GM21447 (cell line): ENCODE measurements around the gene ABCA9.
"Not testable (repeated sequence)": the region's sequence is repeated elsewhere in the genome, so short reads cannot be mapped to it uniquely, and the experiment has no call there.

Experiments used
- ATAC-seq: cut with Tn5 transposase; IDR thresholded peaks from one replicate; pipeline ENCODE4 v1.9.1; 2021; ENCODE audit not compliant: unreplicated experiment

The ABCA9 gene

GRCh38 chr17:69042308-69042707 is 18.4 kb downstream of the ABCA9 start:
- ATAC-seq, result no peak

GRCh38 chr17:69031839-69032238 is 28.9 kb downstream of the ABCA9 start:
- no peak for ATAC-seq

GRCh38 chr17:69030169-69030568 is 30.6 kb downstream of the ABCA9 start:
- ATAC-seq, result no peak

- no peak for ATAC-seq
These were observed 42.0 kb downstream of the ABCA9 start for GRCh38 chr17:69018687-69019086.

- ATAC-seq, result no peak
These were observed 42.6 kb downstream of the ABCA9 start for GRCh38 chr17:69018022-69018615.

- ATAC-seq, result no peak
These were observed 45.1 kb downstream of the ABCA9 start for GRCh38 chr17:69015631-69016030.

GRCh38 chr17:69012895-69013805 is 47.6 kb downstream of the ABCA9 start:
- ATAC-seq, result no peak

GRCh38 chr17:69009930-69010329 is 50.8 kb downstream of the ABCA9 start:
- ATAC-seq, result no peak

GRCh38 chr17:69004759-69005158 is 56.0 kb downstream of the ABCA9 start:
- ATAC-seq, result not testable (repeated sequence)

- ATAC-seq, result not testable (repeated sequence)
These were observed 61.0 kb downstream of the ABCA9 start for GRCh38 chr17:68999743-69000142.

- no peak for ATAC-seq
These were observed 67.6 kb downstream of the ABCA9 start for GRCh38 chr17:68993112-68993511.

- no peak for ATAC-seq
These were observed 72.8 kb downstream of the ABCA9 start for GRCh38 chr17:68987966-68988365.

GRCh38 chr17:68981288-68981687 is 79.4 kb downstream of the ABCA9 start:
- no peak for ATAC-seq

GRCh38 chr17:68973098-68973846 is 87.5 kb downstream of the ABCA9 start:
- ATAC-seq, result no peak

- ATAC-seq, result no peak
These were observed 88.5 kb downstream of the ABCA9 start for GRCh38 chr17:68972119-68972704.

- ATAC-seq, result no peak
These were observed 91.6 kb downstream of the ABCA9 start for GRCh38 chr17:68969101-68969500.

GRCh38 chr17:68963958-68964357 is 96.8 kb downstream of the ABCA9 start:
- no peak for ATAC-seq

- ATAC-seq, result no peak
These were observed 99.4 kb downstream of the ABCA9 start for GRCh38 chr17:68961214-68961882.

GRCh38 chr17:68959117-68959516 is 101.6 kb downstream of the ABCA9 start:
- not testable (repeated sequence) for ATAC-seq

GRCh38 chr17:68957944-68958343 is 102.8 kb downstream of the ABCA9 start:
- no peak for ATAC-seq
